Activated CD4-positive, alpha-beta T cell treated with anti-CD3 and anti-CD28 coated beads, Interleukin-2, Interleukin-6, amounts not matched to agents 100 ng/mL and 50 ng/mL, durations not matched to agents 16 hours and 8 hours (primary cell): ENCODE data around the gene NRCAM.
A peak's percentile ranks its signal among the peaks of the same experiment; 100 is the strongest.
"Not testable (repeated sequence)": the region's sequence is repeated elsewhere in the genome, so short reads cannot be mapped to it uniquely, and the experiment has no call there.

Source experiments
- DNase-seq: peaks from one replicate; pipeline ENCODE4 v3.0.0-alpha.2; 2020

The NRCAM gene

GRCh38 chr7:108393097-108393496 is 63.1 kb downstream of the NRCAM start:
- not testable (repeated sequence) for DNase-seq

GRCh38 chr7:108387686-108388085 is 68.5 kb downstream of the NRCAM start:
- DNase-seq: not testable (repeated sequence)

DNA sequence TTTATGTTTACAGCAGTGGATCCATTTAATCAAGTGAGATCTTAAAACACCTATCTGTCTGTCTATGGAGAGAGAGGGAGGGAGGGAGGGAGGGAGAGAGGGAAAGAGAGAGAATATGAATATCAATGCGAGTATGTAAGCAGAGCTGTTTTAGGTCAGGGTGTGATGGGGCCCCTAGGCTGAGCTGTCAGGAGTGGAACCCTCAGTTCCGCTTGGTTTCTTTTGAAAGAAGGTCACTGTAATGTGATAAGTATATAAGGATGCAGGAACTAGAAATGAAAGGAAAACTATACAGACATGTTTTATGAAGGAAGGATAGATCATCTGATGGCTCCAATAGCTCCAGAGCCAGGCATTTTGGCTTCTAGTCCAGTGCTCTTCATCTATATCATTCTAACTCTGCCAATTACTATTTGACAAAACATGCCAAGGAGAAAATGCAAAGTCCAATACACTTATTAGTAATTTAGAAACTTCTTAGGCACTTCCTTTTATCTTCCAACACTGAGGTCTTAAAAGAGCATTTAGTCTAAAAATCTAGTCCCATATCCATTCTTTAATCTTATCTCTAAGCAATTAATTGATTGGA is 70.3 kb downstream of the NRCAM start:
- DNase-seq: no peak

GRCh38 chr7:108384716-108385483 is 71.3 kb downstream of the NRCAM start:
- DNase-seq: peak; percentile 2

- no peak for DNase-seq
Observed at GRCh38 chr7:108382932-108383331, 73.3 kb downstream of the NRCAM start.

GRCh38 chr7:108380517-108380916 is 75.7 kb downstream of the NRCAM start:
- no peak for DNase-seq

DNA sequence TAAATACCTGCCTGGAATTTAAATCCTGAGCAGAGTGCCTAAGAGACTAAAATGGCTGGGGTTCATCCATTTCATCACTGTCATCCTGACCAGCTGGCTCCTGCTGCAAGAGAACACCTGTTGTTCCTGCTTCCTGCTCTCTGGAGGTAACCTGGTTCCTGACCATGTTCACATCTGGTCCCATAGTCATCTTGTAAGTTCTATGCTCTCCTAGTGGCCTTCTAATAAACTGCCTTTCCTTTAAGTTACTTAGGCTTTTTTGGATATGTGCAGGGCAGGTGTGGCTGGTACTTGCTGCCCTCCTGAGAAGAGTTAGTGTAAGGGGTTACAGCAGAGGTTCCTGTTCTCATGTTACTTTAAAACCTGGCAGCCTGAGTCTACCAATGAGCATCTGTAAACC is 80.0 kb downstream of the NRCAM start:
- DNase-seq: no peak

GRCh38 chr7:108375668-108376067 is 80.6 kb downstream of the NRCAM start:
- DNase-seq: no peak

DNA sequence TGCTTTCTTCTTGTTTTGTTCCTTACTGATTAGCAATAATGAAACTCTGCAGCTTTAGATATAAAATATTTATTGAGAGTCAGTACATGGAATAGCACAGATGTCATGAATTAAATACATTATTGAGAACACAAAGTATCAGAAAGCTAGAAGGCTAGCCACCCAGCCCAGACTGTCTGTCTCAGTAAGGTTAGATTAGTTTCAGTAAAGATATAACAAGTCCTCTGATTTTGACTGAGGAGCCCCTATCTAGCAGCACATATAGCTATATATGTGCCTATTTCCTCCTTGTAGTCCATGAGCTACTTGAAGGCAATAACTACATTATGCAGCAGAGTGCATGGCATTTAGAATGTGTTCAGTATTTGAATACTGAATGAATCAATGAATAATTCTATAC is 81.3 kb downstream of the NRCAM start:
- no peak for DNase-seq

GRCh38 chr7:108372618-108373017 is 83.6 kb downstream of the NRCAM start:
- DNase-seq: no peak

DNA sequence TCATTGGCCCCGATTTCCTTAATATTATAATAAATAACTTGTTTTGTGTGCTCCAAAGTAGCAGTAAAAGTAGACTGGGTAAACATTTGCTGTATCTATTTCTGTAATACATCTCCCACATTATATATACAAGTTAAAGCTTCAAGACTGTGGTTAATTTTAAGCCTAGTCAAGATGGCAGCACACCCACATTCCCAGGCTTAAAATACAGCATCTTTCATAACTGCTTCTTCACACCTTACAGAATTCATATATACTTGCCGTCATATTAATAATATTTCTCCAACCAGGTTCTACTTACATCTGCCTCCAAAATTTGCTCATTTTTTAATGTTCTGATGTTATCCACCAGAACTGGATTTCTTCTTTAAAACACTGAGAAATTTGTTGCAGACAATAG is 85.6 kb downstream of the NRCAM start:
- DNase-seq: no peak

DNA sequence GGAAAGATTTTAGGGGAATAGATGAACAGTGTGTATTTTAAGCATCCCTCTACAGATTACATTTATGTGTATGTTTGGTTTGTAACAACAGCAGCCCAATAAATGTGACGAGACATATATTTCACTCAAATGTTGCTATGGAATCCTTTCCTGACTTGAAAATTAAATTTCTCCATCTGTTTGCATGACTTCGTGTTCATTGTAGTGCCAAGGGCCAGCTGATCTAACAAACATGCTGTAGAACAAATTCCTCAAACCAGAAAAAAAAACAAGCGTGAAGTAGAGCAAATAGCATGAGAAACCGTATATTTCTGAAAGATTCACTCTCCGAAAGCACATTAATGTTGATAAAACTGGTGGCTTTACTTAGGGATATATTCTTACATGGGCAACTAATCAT is 87.8 kb downstream of the NRCAM start:
- DNase-seq: no peak

DNA sequence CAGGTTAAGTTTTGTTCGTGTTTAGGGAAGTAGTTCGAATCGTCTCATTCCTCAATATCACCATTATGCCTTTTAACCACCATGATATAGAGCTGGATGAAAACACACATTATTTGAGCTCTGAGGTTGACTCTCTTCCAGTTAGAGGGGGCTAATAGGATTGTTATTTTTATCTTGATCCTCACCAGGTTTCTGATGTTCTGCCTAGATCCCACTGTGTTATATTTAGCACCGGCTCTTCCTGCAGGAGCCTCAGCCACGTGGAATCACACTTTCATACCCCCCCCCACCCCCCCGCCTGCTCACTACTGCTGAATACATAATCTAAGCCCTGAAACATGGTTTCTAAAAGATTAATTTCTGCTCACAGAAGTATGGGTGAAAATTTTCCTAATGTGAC is 88.3 kb downstream of the NRCAM start:
- DNase-seq: no peak

GRCh38 chr7:108367314-108367713 is 88.9 kb downstream of the NRCAM start:
- DNase-seq: no peak

DNA sequence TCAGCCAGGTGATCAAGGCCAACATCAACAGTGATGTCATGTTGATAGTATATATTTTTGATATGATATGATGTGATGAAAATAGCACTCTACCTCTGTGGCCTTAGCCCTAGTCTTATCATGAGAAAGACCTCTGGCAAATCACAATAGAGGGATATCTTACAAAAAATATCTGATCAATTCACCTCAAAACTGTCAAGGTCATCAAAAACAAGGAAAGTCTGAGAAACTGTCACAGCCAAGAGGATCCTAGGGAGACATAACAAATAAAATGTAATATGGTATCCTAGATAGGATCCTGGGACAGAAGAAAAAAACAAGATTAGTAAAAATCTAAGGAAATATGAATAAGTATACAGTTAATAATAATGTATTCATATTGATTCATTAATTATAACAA is 92.6 kb downstream of the NRCAM start:
- DNase-seq: no peak

DNA sequence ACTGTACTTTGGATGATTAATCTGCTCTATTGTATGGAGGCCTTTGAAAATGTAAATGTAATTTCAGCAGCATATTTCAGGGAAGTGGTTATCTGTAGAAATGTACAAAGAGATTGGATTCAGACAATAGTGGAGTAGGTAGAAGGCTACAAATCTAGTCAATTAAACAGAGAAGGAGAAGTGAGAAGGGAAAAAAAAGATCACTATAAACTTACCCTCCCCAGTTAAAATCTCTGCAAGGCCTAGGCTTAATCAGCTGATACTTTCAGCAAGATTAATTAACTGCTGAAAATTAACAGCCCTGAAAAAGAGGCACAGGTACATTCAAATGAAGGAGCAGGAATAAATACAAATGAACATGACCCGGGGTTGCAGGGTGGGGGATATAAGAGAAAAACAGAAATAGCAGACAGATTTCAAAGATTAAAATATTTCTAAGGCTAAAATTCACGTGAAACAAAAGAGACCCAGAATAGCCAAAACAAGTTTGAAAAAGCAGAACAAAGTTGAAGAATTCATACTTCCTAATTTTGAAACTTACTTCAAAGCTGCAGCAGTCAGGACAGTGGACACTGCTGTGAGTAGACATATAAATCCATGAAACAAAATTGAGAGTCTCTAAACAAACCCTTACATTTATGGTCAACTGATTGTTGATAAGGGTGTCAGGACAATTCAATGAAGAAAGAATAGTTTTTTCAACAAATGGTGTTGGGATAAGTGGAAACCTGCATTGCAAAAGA is 96.0 kb downstream of the NRCAM start:
- no peak for DNase-seq

DNA sequence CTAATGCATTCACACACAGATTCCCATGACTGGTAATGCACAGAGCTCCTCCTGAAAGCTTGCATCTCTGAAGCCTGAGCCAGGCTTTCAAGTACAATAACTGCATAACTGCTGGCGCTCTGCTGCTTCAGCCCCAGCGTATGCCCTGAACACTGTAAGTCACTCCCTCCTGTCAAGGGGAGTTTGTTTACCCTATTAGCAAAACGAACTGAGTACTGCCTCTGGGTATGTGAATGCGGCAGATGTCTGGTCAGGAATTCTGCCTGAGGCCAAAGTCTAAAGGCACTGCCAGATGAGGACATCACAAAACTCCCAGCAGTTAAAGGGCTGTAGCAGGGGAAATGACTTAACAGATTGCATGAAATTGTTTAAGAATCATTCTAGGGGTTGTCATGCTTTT is 97.7 kb downstream of the NRCAM start:
- no peak for DNase-seq

- no peak for DNase-seq
Observed at GRCh38 chr7:108351729-108352131, 104.5 kb downstream of the NRCAM start.

- DNase-seq: no peak
Observed at GRCh38 chr7:108348913-108349312, 107.3 kb downstream of the NRCAM start.

DNA sequence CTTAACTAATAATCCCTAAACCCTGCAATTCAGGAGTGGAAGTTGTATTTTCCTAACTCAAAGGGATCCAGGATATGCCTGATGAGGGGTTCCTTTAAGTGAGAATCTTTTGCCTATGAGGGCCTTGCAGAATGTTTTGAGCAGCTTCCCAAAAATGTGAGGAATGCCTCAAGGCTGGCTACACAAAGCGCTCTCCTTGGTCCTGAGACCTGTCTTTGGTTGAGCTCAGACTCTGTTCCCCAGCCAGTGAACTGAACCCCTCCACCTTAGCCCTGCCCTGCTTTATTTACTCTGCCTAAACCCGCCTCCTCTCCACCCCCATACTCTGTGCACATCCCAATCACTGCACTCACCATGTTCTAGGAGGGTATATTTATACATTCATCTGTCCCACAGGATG is 108.6 kb downstream of the NRCAM start:
- no peak for DNase-seq

DNA sequence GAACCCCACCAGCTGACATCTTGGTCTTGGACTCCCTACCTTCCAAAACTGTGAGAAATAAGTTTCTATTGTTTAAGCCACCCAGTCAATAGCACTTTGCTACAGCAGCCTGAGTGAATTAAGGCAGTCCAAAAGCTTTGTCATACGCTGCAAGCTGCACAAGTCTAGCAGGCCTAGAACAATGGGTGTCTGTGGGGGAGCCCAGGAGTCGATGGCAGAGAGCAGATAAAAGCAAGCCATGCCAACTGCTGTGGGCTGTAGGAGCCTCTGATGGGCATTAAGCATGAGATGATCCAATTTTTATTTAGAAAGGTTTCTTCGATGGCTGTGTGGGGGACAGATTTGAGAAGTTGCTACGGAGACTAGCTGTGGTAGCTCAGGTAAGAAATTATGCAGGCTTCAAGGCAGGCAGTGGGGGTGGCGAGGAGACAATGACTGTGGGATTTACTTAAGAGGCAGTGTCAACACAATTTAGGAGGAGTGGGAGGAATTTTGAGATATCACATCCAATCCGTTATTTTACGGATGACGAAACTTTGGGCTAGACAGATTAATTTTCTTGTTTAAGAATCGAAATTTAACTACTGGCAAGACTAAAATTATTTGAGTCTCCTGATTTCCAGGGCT is 110.4 kb downstream of the NRCAM start:
- DNase-seq: no peak

GRCh38 chr7:108340856-108341411 is 115.3 kb downstream of the NRCAM start:
- DNase-seq: no peak

GRCh38 chr7:108340406-108340805 is 115.8 kb downstream of the NRCAM start:
- DNase-seq: not testable (repeated sequence)
